Erythroblast (primary cell): ENCODE measurements around the gene TPSAB1.

Source experiments
- GATA1 ChIP-seq: IDR thresholded peaks from 2 replicates; pipeline ENCODE4 v1.6.1; 2011; ENCODE audit warnings: low read depth, mild to moderate bottlenecking, control low read depth, low read length, moderate library complexity
- POLR2A ChIP-seq: IDR thresholded peaks from 2 replicates; pipeline ENCODE4 v1.6.1; 2011; ENCODE audit warnings: mild to moderate bottlenecking, low read length

GRCh38 chr16:1279945-1280589 is 39.6 kb downstream of the TPSAB1 start:
- no peak for TF ChIP-seq POLR2A
- no peak for TF ChIP-seq GATA1
